Erythroblast (primary cell): ENCODE results near the gene OR8D4.

Experiments
- GATA1 ChIP-seq: IDR thresholded peaks from 2 replicates; pipeline ENCODE4 v1.6.1; 2011; ENCODE audit warnings: low read depth, mild to moderate bottlenecking, control low read depth, low read length, moderate library complexity
- POLR2A ChIP-seq: IDR thresholded peaks from 2 replicates; pipeline ENCODE4 v1.6.1; 2011; ENCODE audit warnings: mild to moderate bottlenecking, low read length

DNA sequence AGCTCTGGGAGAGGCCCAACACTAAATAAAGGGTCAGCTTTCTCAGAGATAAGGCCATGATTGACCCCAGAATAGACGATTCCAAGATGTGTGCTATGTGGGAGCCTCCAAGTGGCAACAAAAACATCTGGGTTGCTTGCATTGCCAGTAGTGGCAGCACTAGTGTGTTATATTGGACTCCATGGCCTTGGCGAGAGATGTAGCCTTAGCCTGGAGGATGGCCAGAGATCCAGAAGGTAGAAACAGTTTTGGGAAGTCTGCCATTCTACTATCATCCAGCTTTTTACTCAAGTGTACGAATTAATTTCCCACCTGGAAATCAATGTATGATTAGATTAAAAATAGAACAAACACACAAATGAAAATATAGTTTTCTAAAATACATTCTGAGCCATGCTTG lies 3.0 kb downstream of the OR8D4 start:
- TF ChIP-seq POLR2A (no peak), GATA1 (no peak)
